ENCODE measurements around the gene LRRC45.

LRRC45 gene

GRCh38 chr17:82065638-82066303, 42.7 kb downstream of the LRRC45 start, which contains the start of gene DUS1L:
Gene DUS1L (minus strand): TSS chr17:82065804. CDS start chr17:82065059, 745 bp downstream.
- DNase-seq, result no peak

- no peak for DNase-seq
Measured at GRCh38 chr17:82070611-82071010, 47.5 kb downstream of the LRRC45 start.

GRCh38 chr17:82072827-82073226, 49.7 kb downstream of the LRRC45 start:
- DNase-seq, result no peak

GRCh38 chr17:82073446-82073845, 50.3 kb downstream of the LRRC45 start:
- no peak for DNase-seq

GRCh38 chr17:82076018-82076784, 53.1 kb downstream of the LRRC45 start:
- DNase-seq, result no peak

- no peak for DNase-seq
Measured at GRCh38 chr17:82076785-82077591, 53.9 kb downstream of the LRRC45 start.

GRCh38 chr17:82077617-82078358, 54.7 kb downstream of the LRRC45 start:
- no peak for DNase-seq

- no peak for DNase-seq
Measured at GRCh38 chr17:82078433-82078832, 55.3 kb downstream of the LRRC45 start.

- no peak for DNase-seq
Measured at GRCh38 chr17:82079001-82079677, 56.0 kb downstream of the LRRC45 start.

GRCh38 chr17:82080048-82080788, 57.1 kb downstream of the LRRC45 start:
- no peak for DNase-seq

All from NCI-H1694 treated with DMSO at 0.1 percent for 48 hours (cell line).